ENCODE results near the gene KRTAP20-4.

Gene KRTAP20-4

GRCh38 chr21:30668776-30669175 lies 48.3 kb downstream of the KRTAP20-4 start:
- DNase-seq = no peak
